Keratinocyte (primary cell): ENCODE results near the gene PPP1R14D. TPM values are rescaled to one million over a fixed set of nuclear protein-coding genes. Genes with fewer than 3 reads are reported as not detected.

Source experiments
- DNase-seq: peaks from one replicate; pipeline ENCODE4 v3.0.0-alpha.2; 2011; ENCODE audit warnings: low read depth, missing footprints, low spot score
- FAIRE-seq: peaks from 2 replicates; lab custom pipeline; 2011; peaks lifted over from hg19 to GRCh38; lab: Jason Lieb, UNC
- H2AFZ ChIP-seq: 2 replicates; pipeline ENCODE4 v1.6.0; 2012; ENCODE audit warnings: low read length, control low read depth, inconsistent platforms; ENCODE audit not compliant: control insufficient read depth
- H3K27ac ChIP-seq: 2 replicates; pipeline ENCODE4 v1.5.1; 2011; ENCODE audit warnings: low read length; ENCODE audit not compliant: control insufficient read depth, insufficient read depth
- H3K27me3 ChIP-seq: 3 replicates; pipeline ENCODE4 v1.6.0; 2011; ENCODE audit warnings: low read length; ENCODE audit not compliant: control insufficient read depth, insufficient read depth; ENCODE audit errors: extremely low read depth
- H3K36me3 ChIP-seq, 2 experiments: 2 replicates in 1 of 2; 3 replicates in 1 of 2; pipeline ENCODE4 v1.5.1; 2011; ENCODE audit warnings: low read length in 2 of 2, mild to moderate bottlenecking in 1 of 2; ENCODE audit not compliant: control insufficient read depth in 2 of 2, insufficient read depth in 2 of 2; ENCODE audit errors: extremely low read depth in 1 of 2
- H3K4me1 ChIP-seq: 3 replicates; pipeline ENCODE4 v1.5.1; 2011; ENCODE audit warnings: low read length; ENCODE audit not compliant: control insufficient read depth, insufficient read depth; ENCODE audit errors: extremely low read depth
- H3K4me2 ChIP-seq: 3 replicates; pipeline ENCODE4 v1.6.0; 2011; ENCODE audit warnings: low read depth, low read length; ENCODE audit not compliant: control insufficient read depth, insufficient read depth; ENCODE audit errors: extremely low read depth
- H3K4me3 ChIP-seq, 3 experiments: fragments of 200-600 bp in 1 of 3; sonication (generic) in 1 of 3; 2 replicates in 2 of 3; 3 replicates in 1 of 3; pipeline ENCODE4 v1.5.1; 2011 to 2016; ENCODE audit warnings: low read length in 3 of 3, mild to moderate bottlenecking in 3 of 3, control low read depth in 2 of 3, inconsistent platforms in 1 of 3, low read depth in 1 of 3, mixed read lengths in 1 of 3, mixed run types in 1 of 3, moderate library complexity in 1 of 3; ENCODE audit not compliant: control insufficient read depth in 2 of 3, insufficient read depth in 2 of 3; ENCODE audit errors: extremely low read depth in 1 of 3
- H3K79me2 ChIP-seq: 2 replicates; pipeline ENCODE4 v1.6.0; 2012; ENCODE audit warnings: low read length; ENCODE audit not compliant: control insufficient read depth, insufficient read depth
- H3K9ac ChIP-seq: 3 replicates; pipeline ENCODE4 v1.6.0; 2011; ENCODE audit warnings: low read length; ENCODE audit not compliant: control insufficient read depth, insufficient read depth; ENCODE audit errors: extremely low read depth
- H3K9me1 ChIP-seq: 3 replicates; pipeline ENCODE4 v1.6.0; 2011; ENCODE audit warnings: low read length; ENCODE audit not compliant: control insufficient read depth, insufficient read depth; ENCODE audit errors: extremely low read depth
- H3K9me3 ChIP-seq: 2 replicates; pipeline ENCODE4 v1.5.1; 2012; ENCODE audit warnings: low read depth, low read length; ENCODE audit not compliant: control insufficient read depth
- H4K20me1 ChIP-seq: 3 replicates; pipeline ENCODE4 v1.6.0; 2011; ENCODE audit warnings: low read length; ENCODE audit not compliant: control insufficient read depth, insufficient read depth; ENCODE audit errors: extremely low read depth
- EZH2 ChIP-seq: IDR thresholded peaks from one replicate; pipeline ENCODE4 v1.6.1; 2012; ENCODE audit warnings: inconsistent platforms, mild to moderate bottlenecking, low read length, moderate library complexity
- dilution Hi-C: fragments of 300-500 bp; cut with MboI; formaldehyde crosslinking; loops from one replicate; pipeline ENCODE4 v1.7.0; 2020; ENCODE audit warnings: low sequenced_read_pairs; ENCODE audit not compliant: extremely low pct_ligation_motif_present
- polyA plus RNA-seq, 5 experiments: library from polyadenylated mRNA; depleted of rRNA in 3 of 5; stranded (reverse) in 3 of 5; stranded (forward) in 1 of 5; unstranded in 1 of 5; fragments of >200 nt; gene quantifications; 1 replicate in 1 of 5; 2 replicates in 3 of 5; 3 replicates in 1 of 5; pipeline versions ENCODE4 v1.2.1 to v1.2.3, GENCODE V29; 2011 to 2012; ENCODE audit warnings: missing spikeins in 2 of 5, low read depth in 1 of 5, low replicate concordance in 1 of 5
- TF ChIP-seq, protein P1 (sequence below), 3 experiments: IDR thresholded peaks in 1 of 3; conservative IDR thresholded peaks in 1 of 3; optimal IDR thresholded peaks in 1 of 3; 2 replicates in 2 of 3; 3 replicates in 1 of 3; pipeline versions ENCODE3 to v1.5.1; 2011; ENCODE audit warnings: low read length in 3 of 3, mild to moderate bottlenecking in 3 of 3, moderate library complexity in 2 of 3, control low read depth in 1 of 3, inconsistent platforms in 1 of 3; ENCODE audit not compliant: insufficient read depth in 2 of 3; ENCODE audit errors: extremely low read depth in 1 of 3

PPP1R14D gene
- polyA plus RNA-seq, 1 donor (not counting 4 experiments of a cell fraction or from before 2014, with no cell fraction given), result not detected

- TF ChIP-seq EZH2, result no peak
- TF ChIP-seq, protein P1, sequence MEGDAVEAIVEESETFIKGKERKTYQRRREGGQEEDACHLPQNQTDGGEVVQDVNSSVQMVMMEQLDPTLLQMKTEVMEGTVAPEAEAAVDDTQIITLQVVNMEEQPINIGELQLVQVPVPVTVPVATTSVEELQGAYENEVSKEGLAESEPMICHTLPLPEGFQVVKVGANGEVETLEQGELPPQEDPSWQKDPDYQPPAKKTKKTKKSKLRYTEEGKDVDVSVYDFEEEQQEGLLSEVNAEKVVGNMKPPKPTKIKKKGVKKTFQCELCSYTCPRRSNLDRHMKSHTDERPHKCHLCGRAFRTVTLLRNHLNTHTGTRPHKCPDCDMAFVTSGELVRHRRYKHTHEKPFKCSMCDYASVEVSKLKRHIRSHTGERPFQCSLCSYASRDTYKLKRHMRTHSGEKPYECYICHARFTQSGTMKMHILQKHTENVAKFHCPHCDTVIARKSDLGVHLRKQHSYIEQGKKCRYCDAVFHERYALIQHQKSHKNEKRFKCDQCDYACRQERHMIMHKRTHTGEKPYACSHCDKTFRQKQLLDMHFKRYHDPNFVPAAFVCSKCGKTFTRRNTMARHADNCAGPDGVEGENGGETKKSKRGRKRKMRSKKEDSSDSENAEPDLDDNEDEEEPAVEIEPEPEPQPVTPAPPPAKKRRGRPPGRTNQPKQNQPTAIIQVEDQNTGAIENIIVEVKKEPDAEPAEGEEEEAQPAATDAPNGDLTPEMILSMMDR (optimal IDR thresholded peaks at IDR 0.05 in 1 of 3, IDR thresholded peaks at IDR 0.05 in 1 of 3, conservative IDR thresholded peaks at IDR 0.05 in 1 of 3; ENCODE audit: extremely low read depth in 1 of 3, insufficient read depth in 2 of 3, low read length in 3 of 3), result no peak
- Histone ChIP-seq H3K79me2 (no peaks in the 10 kb centered on the region), H2AFZ (peak overlapping the region; percentile 74), H4K20me1 (no peaks in the 10 kb centered on the region), H3K4me1 (peaks cover 43% of the 10 kb centered on the region), H3K4me3 (peak overlapping the region; percentile 49 to 72 (median 57)), H3K9me3 (no peaks in the 10 kb centered on the region), H3K27me3 (no peaks in the 10 kb centered on the region), H3K36me3 (no peaks in the 10 kb centered on the region), H3K4me2 (peak overlapping the region; percentile 80), H3K9me1 (no peaks in the 10 kb centered on the region), H3K9ac (peak overlapping the region; percentile 67), H3K27ac (no peak overlapping the region)
- dilution Hi-C loops, result no loop called here
- FAIRE-seq, result no peak
- DNase-seq, result no peak
Observed at GRCh38 chr15:40872791-40873693, 44.5 kb upstream of the PPP1R14D start.

DNA sequence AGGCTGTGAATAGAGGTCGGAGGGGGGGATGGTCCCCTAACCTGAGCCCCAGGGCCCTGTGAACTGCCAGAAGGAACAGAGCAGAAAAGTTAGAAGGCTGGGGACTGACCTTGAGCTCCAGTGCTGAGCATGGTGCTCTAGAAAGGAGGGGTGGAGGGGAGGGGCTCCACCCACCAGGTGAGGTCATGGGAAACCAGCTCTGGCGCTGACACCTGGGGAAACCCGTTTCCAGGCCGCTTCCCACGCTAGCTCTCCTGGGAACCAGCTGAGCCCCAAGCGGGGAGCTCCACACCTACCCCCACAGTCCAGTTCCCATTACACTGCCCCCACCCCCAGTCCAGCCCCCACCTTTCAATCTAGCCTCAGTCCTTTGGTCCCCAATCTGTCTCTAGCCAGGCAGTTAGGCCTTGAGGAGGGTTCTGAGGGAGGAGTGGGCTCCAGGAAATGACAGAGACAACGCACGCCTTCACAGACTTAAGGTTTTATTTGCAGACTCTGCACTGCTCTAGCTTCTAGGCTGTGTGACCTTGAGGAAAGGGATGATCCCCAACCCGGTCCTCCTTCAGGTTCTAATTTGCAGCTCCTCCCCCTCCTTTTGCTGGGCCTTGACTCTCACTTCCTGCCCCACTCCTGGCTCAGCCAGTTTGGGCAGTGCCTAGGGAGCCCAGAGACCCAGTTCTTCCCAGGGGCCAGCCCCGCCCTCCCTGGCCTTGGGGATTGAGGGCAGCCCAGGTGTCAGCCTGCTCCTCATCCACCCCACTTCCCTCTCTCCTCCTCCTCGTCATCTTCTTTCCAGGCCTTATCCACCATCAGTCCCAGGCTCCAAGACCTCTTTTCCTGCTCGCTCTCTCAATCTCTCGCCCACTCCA lies 43.5 kb upstream of the PPP1R14D start:
- H3K9ac ChIP-seq, result peak overlapping the region; percentile 67
- peak overlapping the region in 2 of 3 experiments; percentile 5 to 25 for H3K4me3 ChIP-seq
- peak overlapping the region; percentile 66 for H3K27ac ChIP-seq
- DNase-seq (no peak), FAIRE-seq (no peak)
- H3K9me1 ChIP-seq, result no peaks in the 10 kb centered on the region
- no peaks in the 10 kb centered on the region for H4K20me1 ChIP-seq
- H3K79me2 ChIP-seq, result no peaks in the 10 kb centered on the region
- H3K36me3 ChIP-seq, result no peaks in the 10 kb centered on the region
- peak overlapping the region; percentile 72 for H3K4me2 ChIP-seq
- dilution Hi-C loops, result no loop called here
- no peaks in the 10 kb centered on the region for H3K27me3 ChIP-seq
- peak overlapping the region; percentile 36 for H2AFZ ChIP-seq
- H3K4me1 ChIP-seq, result peaks cover 43% of the 10 kb centered on the region
- no peaks in the 10 kb centered on the region for H3K9me3 ChIP-seq
- TF ChIP-seq, protein P1 (optimal IDR thresholded peaks at IDR 0.05 in 1 of 3, IDR thresholded peaks at IDR 0.05 in 1 of 3, conservative IDR thresholded peaks at IDR 0.05 in 1 of 3; ENCODE audit: extremely low read depth in 1 of 3, insufficient read depth in 2 of 3, low read length in 3 of 3), result no peak
- TF ChIP-seq EZH2, result no peak
